Nephron (organoid): ENCODE results near the gene CEP85L.

ENCODE experiments used
- H3K27ac Mint-ChIP-seq, 3 experiments: 2 replicates each; pipeline ENCODE4 v1.8.0; 2020; ENCODE audit warnings: mixed read lengths in 3 of 3, mild to moderate bottlenecking in 2 of 3, moderate library complexity in 1 of 3
- H3K27me3 Mint-ChIP-seq: 2 replicates; pipeline ENCODE4 v1.8.0; 2021; ENCODE audit warnings: low read depth, mild to moderate bottlenecking, moderate library complexity, mixed read lengths
- H3K36me3 Mint-ChIP-seq: 2 replicates; pipeline ENCODE4 v1.8.0; 2020; ENCODE audit warnings: low read depth, mixed read lengths
- H3K4me1 Mint-ChIP-seq: 2 replicates; pipeline ENCODE4 v1.8.0; 2020; ENCODE audit warnings: mixed read lengths
- H3K4me3 Mint-ChIP-seq, 3 experiments: 2 replicates each; pipeline ENCODE4 v1.8.0; 2020; ENCODE audit warnings: mild to moderate bottlenecking in 3 of 3, mixed read lengths in 3 of 3, moderate library complexity in 2 of 3
- H3K9me3 Mint-ChIP-seq: 2 replicates; pipeline ENCODE4 v1.8.0; 2020; ENCODE audit warnings: mixed read lengths
- CTCF ChIP-seq, 3 experiments: fragments of 200-600 bp; sonication (generic); IDR thresholded peaks; one replicate each; pipeline ENCODE4 v1.5.0; 2021; ENCODE audit warnings: antibody characterized with exemption in 3 of 3; ENCODE audit not compliant: unreplicated experiment in 3 of 3

Gene CEP85L

GRCh38 chr6:118530942-118531341 is 120.4 kb downstream of the CEP85L start:
- Mint-ChIP-seq H3K4me1 (peaks cover 8% of the 10 kb centered on the region), H3K4me3 (no peak overlapping the region), H3K27me3 (no peaks in the 10 kb centered on the region), H3K36me3 (peaks cover 8% of the 10 kb centered on the region), H3K9me3 (peaks cover 15% of the 10 kb centered on the region), H3K27ac (no peak overlapping the region)
- TF ChIP-seq CTCF (IDR thresholded peaks at IDR 0.05; ENCODE audit: unreplicated experiment in 3 of 3): no peak

GRCh38 chr6:118529756-118530155 is 121.6 kb downstream of the CEP85L start:
- no peak overlapping the region for H3K4me3 Mint-ChIP-seq
- H3K27me3 Mint-ChIP-seq: no peaks in the 10 kb centered on the region
- no peak for TF ChIP-seq CTCF (IDR thresholded peaks at IDR 0.05; ENCODE audit: unreplicated experiment in 3 of 3)
- peaks cover 15% of the 10 kb centered on the region for H3K9me3 Mint-ChIP-seq
- H3K27ac Mint-ChIP-seq: no peak overlapping the region
- peaks cover 8% of the 10 kb centered on the region for H3K36me3 Mint-ChIP-seq
- peaks cover 8% of the 10 kb centered on the region for H3K4me1 Mint-ChIP-seq

GRCh38 chr6:118528129-118528528 is 123.3 kb downstream of the CEP85L start:
- H3K36me3 Mint-ChIP-seq: peaks cover 15% of the 10 kb centered on the region
- H3K4me1 Mint-ChIP-seq: peaks cover 8% of the 10 kb centered on the region
- no peak overlapping the region for H3K4me3 Mint-ChIP-seq

GRCh38 chr6:118525913-118526780 is 125.2 kb downstream of the CEP85L start:
- TF ChIP-seq CTCF (IDR thresholded peaks at IDR 0.05; ENCODE audit: unreplicated experiment in 3 of 3): no peak
- Mint-ChIP-seq H3K36me3 (peaks cover 20% of the 10 kb centered on the region), H3K4me3 (no peak overlapping the region), H3K27me3 (no peaks in the 10 kb centered on the region), H3K4me1 (peaks cover 8% of the 10 kb centered on the region), H3K27ac (no peak overlapping the region), H3K9me3 (peaks cover 10% of the 10 kb centered on the region)

More at GRCh38 chr6:118528129-118528528, 123.3 kb downstream of the CEP85L start:
- peaks cover 15% of the 10 kb centered on the region for H3K9me3 Mint-ChIP-seq
- no peaks in the 10 kb centered on the region for H3K27me3 Mint-ChIP-seq
- no peak for TF ChIP-seq CTCF (IDR thresholded peaks at IDR 0.05; ENCODE audit: unreplicated experiment in 3 of 3)
- peak overlapping the region in 1 of 3 experiments; percentile 45 for H3K27ac Mint-ChIP-seq

GRCh38 chr6:118524686-118525085 is 126.7 kb downstream of the CEP85L start:
- Mint-ChIP-seq H3K27ac (no peak overlapping the region), H3K4me3 (no peak overlapping the region), H3K27me3 (no peaks in the 10 kb centered on the region), H3K36me3 (peaks cover 16% of the 10 kb centered on the region), H3K4me1 (peaks cover 8% of the 10 kb centered on the region), H3K9me3 (no peaks in the 10 kb centered on the region)
- no peak for TF ChIP-seq CTCF (IDR thresholded peaks at IDR 0.05; ENCODE audit: unreplicated experiment in 3 of 3)

- Mint-ChIP-seq H3K27me3 (no peaks in the 10 kb centered on the region), H3K9me3 (peaks cover 4% of the 10 kb centered on the region), H3K27ac (no peak overlapping the region), H3K4me3 (no peak overlapping the region), H3K4me1 (peaks cover 3% of the 10 kb centered on the region), H3K36me3 (peaks cover 24% of the 10 kb centered on the region)
- TF ChIP-seq CTCF (IDR thresholded peaks at IDR 0.05; ENCODE audit: unreplicated experiment in 3 of 3): no peak
Observed at GRCh38 chr6:118523216-118523615, 128.2 kb downstream of the CEP85L start.
